Activated CD4-positive, alpha-beta T cell treated with anti-CD3 and anti-CD28 coated beads for 36 hours (primary cell): ENCODE data around the gene CEND1. TPM values are rescaled to one million over a fixed set of nuclear protein-coding genes. Genes with fewer than 3 reads are reported as not detected.

Experiments
- ATAC-seq: fragments of 200-7000 bp; cut with Tn5 transposase; one replicate; pipeline ENCODE4 v1.10.0; 2021; ENCODE audit warnings: mild to moderate bottlenecking, moderate library complexity
- CTCF ChIA-PET: fragments of 350-600 bp; sonication (Branson Sonifier 250); formaldehyde crosslinking; loops from one replicate; lab custom pipeline; 2021; ENCODE audit warnings: antibody characterized with exemption; lab: Charles Lee
- POLR2A ChIA-PET: fragments of 350-600 bp; sonication (Branson Sonifier 250); formaldehyde crosslinking; loops from one replicate; lab custom pipeline; 2021; ENCODE audit warnings: antibody characterized with exemption, inconsistent platforms; lab: Charles Lee
- DNase-seq: peaks from one replicate; pipeline ENCODE4 v3.0.0-alpha.2; 2020
- H3K27ac Mint-ChIP-seq: one replicate; pipeline ENCODE4 v1.8.0; 2021; ENCODE audit warnings: mixed read lengths
- H3K27me3 Mint-ChIP-seq: one replicate; pipeline ENCODE4 v1.8.0; 2021; ENCODE audit warnings: mixed read lengths
- H3K36me3 Mint-ChIP-seq: one replicate; pipeline ENCODE4 v1.8.0; 2021; ENCODE audit warnings: low read depth, mixed read lengths
- H3K4me1 Mint-ChIP-seq: one replicate; pipeline ENCODE4 v1.8.0; 2021; ENCODE audit warnings: mixed read lengths
- H3K4me3 Mint-ChIP-seq: one replicate; pipeline ENCODE4 v1.8.0; 2021; ENCODE audit warnings: mild to moderate bottlenecking, moderate library complexity, mixed read lengths
- H3K9me3 Mint-ChIP-seq: one replicate; pipeline ENCODE4 v1.8.0; 2021; ENCODE audit warnings: low read depth, mixed read lengths
- intact Hi-C, 2 experiments: fragments of 100-400 bp; cut with DNase I in 1 of 2; cut with micrococcal nuclease in 1 of 2; formaldehyde crosslinking; loops; one replicate each; pipeline versions ENCODE4 v1.14.2 to v1.15.1; 2022 to 2024; cut with DNase I, micrococcal nuclease
- total RNA-seq, 2 experiments: library from RNA; stranded (reverse); gene quantifications; one replicate each; pipeline ENCODE4 v1.2.3, GENCODE V29; 2021

CEND1 gene
- total RNA-seq, 2 experiments from 2014 or later: 0.50 to 1.1 TPM

DNA sequence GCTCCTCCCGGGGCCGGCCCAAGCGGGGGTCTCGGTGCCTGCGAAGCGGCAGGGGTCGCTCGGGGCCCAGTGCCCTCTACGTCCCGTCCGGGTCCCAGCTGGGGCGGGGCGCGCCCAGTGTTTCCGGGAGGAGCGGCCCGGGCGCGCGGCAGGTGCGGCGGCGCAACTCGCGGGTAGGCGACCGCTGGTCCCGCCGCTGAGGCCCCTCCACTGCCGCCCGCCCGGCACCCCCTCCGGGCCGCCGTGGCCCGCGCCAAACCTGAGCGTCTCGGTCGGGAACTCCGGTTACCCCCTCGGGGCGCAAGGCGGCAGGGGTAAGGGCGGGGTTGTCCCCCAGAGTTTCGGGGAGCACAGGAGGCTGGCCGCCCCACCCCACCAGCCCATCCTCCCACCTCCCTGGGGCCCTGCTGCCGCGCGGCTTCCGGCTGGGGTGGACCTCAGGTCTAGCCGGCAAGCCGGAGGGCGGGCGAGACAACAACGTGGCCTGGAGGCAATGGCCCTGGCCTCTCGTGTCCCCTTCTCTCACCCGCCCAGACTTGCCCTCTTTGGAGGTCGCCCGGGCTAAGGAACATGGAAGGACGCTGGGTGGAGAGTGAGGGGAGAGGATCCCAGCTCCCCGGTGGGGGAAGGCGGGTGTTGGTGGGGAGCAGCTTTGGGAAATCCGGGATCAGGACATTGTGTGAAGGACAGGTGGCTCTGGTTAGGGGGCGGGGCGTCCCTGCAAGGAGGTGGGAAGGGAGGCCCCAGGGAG, 37.4 kb upstream of the CEND1 start:
- Mint-ChIP-seq H3K4me3 (peak overlapping the region; percentile 21), H3K9me3 (no peaks in the 10 kb centered on the region), H3K27me3 (peaks cover 34% of the 10 kb centered on the region), H3K36me3 (peaks cover 10% of the 10 kb centered on the region), H3K27ac (no peak overlapping the region), H3K4me1 (peaks cover 30% of the 10 kb centered on the region)
- DNase-seq (no peak), ATAC-seq (peak; percentile 5)
- ChIA-PET CTCF (no interaction called here), POLR2A (interaction anchor here (0.7 kb wide), 1 partner anchor 8 kb away, joined by 3 read pairs; no protein-coding TSS in a partner anchor)
- intact Hi-C loops: no loop called here

DNA sequence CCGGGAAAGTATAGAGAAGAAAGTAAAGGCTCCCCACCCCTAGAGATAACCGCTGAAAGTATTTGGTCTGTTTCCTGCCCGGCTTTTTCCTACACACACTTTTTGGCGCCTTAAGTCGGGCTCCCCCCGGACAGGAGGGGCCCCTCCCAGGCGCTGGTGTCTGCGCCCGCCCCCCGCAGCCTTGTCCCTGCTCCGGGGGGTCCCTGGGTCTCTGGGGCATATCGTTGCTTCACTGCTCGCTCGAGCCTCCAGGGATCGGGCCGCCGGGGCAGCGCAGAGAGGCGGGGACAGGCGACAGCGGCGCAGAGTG, 36.9 kb upstream of the CEND1 start:
- CTCF ChIA-PET: no interaction called here
- DNase-seq: no peak
- peaks cover 10% of the 10 kb centered on the region for H3K36me3 Mint-ChIP-seq

DNA sequence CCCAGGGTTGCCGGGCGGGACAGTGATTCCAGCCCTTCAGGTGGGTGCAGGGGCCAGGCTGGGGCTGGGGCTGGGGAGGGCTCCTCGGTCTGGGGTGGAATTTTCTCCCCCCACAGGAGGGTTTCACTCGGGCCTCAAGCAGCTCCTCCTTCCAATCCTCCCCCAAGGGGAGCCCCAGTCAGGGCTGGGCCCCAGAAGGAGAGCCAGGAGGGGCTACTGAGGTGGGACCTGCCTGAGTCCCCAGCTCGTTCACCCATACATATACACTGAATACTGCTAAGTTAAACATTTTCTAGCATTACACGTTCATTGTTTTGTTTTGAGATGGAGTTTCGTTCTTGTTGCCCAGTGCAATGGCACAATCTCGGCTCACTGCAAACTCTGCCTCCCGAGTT, 36.3 kb upstream of the CEND1 start:
- POLR2A ChIA-PET: no interaction called here
- Mint-ChIP-seq H3K4me3 (peak overlapping the region; percentile 55), H3K36me3 (peaks cover 10% of the 10 kb centered on the region), H3K4me1 (peaks cover 24% of the 10 kb centered on the region), H3K27ac (no peak overlapping the region), H3K27me3 (peaks cover 27% of the 10 kb centered on the region), H3K9me3 (no peaks in the 10 kb centered on the region)
- CTCF ChIA-PET: no interaction called here
- intact Hi-C loops: no loop called here
- no peak for ATAC-seq
- no peak for DNase-seq

More for the DNA sequence above, 36.9 kb upstream of the CEND1 start:
- intact Hi-C loops: no loop called here
- peak; percentile 4 for ATAC-seq
- no peak overlapping the region for H3K27ac Mint-ChIP-seq
- H3K27me3 Mint-ChIP-seq: peaks cover 33% of the 10 kb centered on the region
- H3K4me3 Mint-ChIP-seq: peak overlapping the region; percentile 55
- no peaks in the 10 kb centered on the region for H3K9me3 Mint-ChIP-seq
- peaks cover 28% of the 10 kb centered on the region for H3K4me1 Mint-ChIP-seq
- POLR2A ChIA-PET: no interaction called here

DNA sequence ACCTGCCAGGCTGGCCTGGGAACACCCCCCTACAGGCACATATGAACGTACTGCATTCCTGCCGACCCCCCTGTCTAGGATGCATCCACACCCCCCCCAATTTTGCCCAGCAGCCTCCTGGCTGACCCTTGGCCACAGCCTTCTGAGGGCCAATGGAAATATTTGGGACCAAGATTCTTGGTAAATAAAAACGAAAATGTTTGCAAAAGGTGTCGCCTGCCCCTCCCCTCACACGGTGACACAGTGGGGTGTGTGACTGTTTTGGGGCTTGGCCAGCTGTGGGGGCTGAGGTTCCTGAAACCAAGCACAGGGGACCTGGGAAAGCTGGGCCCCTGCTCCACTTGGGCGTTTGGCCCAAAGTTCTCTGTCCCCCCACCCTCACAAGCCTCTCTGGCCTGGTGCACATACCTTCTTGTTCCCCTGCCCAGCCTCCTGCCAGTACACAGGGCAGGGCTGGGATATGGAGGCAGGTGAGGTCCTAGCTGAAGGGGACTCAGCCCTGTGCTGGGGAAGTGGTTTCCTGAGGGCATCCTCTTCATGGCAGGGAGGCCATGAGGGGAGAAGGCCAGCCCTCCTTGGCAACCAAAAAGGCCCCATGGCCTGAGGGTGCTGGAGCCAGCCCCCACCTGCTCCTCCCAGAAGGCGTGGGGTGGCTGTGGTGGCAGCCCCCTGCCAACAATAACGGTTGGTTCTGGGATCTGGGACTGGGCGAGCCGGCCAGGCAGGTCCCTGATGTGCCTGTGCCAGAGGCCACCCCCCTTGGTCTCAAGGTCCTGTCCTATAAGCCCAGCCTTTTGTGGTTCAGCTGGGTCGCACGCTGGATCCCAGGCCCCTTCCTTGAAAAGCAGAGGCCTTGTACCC, 35.7 kb upstream of the CEND1 start:
- ChIA-PET CTCF (interaction anchor here (0.9 kb wide), 1 partner anchor 18 kb away, joined by 3 read pairs; the partner anchor contains the start of gene TSPAN4), POLR2A (no interaction called here)
- intact Hi-C loops: no loop called here
- Mint-ChIP-seq H3K27me3 (peaks cover 24% of the 10 kb centered on the region), H3K4me1 (peaks cover 26% of the 10 kb centered on the region), H3K27ac (no peak overlapping the region), H3K9me3 (no peaks in the 10 kb centered on the region), H3K4me3 (no peak overlapping the region), H3K36me3 (peaks cover 10% of the 10 kb centered on the region)
- no peak for DNase-seq
- no peak for ATAC-seq

DNA sequence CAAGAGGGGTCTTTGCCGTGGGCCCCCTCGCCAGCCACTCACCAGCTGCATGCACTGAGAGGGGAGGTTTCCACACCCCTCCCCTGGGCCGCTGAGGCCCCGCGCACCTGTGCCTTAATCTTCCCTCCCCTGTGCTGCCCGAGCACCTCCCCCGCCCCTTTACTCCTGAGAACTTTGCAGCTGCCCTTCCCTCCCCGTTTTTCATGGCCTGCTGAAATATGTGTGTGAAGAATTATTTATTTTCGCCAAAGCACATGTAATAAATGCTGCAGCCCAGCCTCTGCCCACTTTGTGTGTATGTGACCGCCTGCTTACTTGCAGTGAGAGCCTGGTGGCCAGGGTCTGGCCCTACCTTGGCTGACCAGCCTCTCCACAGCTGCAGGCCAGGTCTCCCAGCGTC, 35.1 kb upstream of the CEND1 start:
- no peaks in the 10 kb centered on the region for H3K9me3 Mint-ChIP-seq
- DNase-seq (no peak), ATAC-seq (no peak)
- H3K4me3 Mint-ChIP-seq: no peak overlapping the region
- no peak overlapping the region for H3K27ac Mint-ChIP-seq
- H3K27me3 Mint-ChIP-seq: peaks cover 22% of the 10 kb centered on the region
- intact Hi-C loops: no loop called here
- CTCF ChIA-PET: interaction anchor here (0.9 kb wide), 1 partner anchor 18 kb away, joined by 3 read pairs; the partner anchor contains the start of gene TSPAN4
- POLR2A ChIA-PET: no interaction called here
- H3K4me1 Mint-ChIP-seq: peaks cover 28% of the 10 kb centered on the region
- peaks cover 10% of the 10 kb centered on the region for H3K36me3 Mint-ChIP-seq

DNA sequence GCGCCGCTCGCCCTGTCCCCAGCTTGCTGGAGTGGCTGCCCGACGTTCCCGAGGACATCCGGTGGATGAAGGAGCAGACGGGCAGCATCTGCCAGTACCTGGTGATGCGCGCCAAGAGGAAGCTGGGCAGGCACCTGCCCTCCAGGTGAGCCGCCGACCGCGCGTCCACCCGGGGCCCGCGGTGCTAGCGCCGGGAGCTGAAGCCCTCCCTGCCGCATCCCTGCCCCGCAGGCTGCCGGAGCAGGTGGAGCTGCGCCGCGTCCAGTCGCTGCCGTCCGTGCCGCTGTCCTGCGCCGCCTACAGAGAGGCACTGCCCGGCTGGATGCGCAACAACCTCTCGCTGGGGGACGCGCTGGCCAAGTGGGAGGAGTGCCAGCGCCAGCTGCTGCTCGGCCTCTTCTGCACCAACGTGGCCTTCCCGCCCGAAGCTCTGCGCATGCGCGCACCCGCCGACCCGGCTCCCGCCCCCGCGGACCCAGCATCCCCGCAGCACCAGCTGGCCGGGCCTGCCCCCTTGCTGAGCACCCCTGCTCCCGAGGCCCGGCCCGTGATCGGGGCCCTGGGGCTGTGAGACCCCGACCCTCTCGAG, 34.5 kb upstream of the CEND1 start:
- ChIA-PET POLR2A (no interaction called here), CTCF (interaction anchor here (0.7 kb wide), 1 partner anchor 81 kb away, joined by 3 read pairs; no protein-coding TSS in a partner anchor)
- peaks cover 19% of the 10 kb centered on the region for H3K27me3 Mint-ChIP-seq
- no peak for DNase-seq
- H3K27ac Mint-ChIP-seq: no peak overlapping the region
- peaks cover 10% of the 10 kb centered on the region for H3K36me3 Mint-ChIP-seq
- peaks cover 26% of the 10 kb centered on the region for H3K4me1 Mint-ChIP-seq
- ATAC-seq: no peak
- H3K4me3 Mint-ChIP-seq: no peak overlapping the region
- H3K9me3 Mint-ChIP-seq: no peaks in the 10 kb centered on the region
- intact Hi-C loops: no loop called here

DNA sequence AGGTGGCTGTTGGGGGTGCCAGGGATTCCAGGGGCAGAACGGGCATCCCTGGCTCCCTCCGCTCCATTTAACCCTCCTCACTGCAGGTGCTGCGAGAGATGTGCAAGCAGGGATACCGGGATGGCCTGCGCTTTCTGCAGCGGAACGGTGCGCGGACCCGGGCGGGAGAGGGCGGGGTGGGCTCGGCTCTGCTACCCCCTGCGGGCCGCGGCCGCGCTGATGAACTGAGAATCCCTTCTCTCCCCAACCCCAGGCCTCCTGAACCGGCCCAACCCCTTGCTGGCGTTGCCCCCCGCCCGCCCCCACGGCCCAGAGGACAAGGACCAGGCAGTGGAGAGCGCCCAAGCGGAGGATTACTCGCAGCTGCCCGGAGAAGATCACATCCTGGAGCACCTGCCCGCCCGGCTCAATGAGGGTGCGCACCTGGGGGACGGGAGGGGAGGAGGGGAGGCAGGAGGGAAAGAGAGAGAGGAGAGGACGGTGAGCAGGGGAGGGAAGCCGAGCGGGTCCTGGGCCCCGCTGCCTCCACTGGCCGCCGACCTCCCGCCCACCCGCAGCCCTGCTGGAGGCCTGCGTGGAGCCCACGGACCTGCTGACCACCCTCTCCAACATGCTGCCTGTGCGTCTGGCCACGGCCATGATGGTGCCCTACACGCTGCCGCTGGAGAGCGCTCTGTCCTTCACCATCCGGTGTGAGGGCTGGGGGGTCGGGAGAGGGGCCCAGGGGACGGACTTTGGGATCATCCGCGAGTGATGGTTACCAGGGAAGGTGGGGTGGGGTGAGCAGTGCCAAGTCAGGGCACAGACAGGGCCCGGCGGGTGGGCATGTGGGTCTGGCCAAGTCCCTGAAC, 33.8 kb upstream of the CEND1 start:
- H3K27me3 Mint-ChIP-seq: peaks cover 13% of the 10 kb centered on the region
- ATAC-seq: no peak
- H3K36me3 Mint-ChIP-seq: peaks cover 10% of the 10 kb centered on the region
- no peak for DNase-seq
- H3K27ac Mint-ChIP-seq: no peak overlapping the region
- H3K4me1 Mint-ChIP-seq: peaks cover 22% of the 10 kb centered on the region
- H3K9me3 Mint-ChIP-seq: no peaks in the 10 kb centered on the region
- ChIA-PET POLR2A (no interaction called here), CTCF (interaction anchor here (0.7 kb wide), 1 partner anchor 80 kb away, joined by 3 read pairs; no protein-coding TSS in a partner anchor)
- no peak overlapping the region for H3K4me3 Mint-ChIP-seq
- intact Hi-C loops: no loop called here

DNA sequence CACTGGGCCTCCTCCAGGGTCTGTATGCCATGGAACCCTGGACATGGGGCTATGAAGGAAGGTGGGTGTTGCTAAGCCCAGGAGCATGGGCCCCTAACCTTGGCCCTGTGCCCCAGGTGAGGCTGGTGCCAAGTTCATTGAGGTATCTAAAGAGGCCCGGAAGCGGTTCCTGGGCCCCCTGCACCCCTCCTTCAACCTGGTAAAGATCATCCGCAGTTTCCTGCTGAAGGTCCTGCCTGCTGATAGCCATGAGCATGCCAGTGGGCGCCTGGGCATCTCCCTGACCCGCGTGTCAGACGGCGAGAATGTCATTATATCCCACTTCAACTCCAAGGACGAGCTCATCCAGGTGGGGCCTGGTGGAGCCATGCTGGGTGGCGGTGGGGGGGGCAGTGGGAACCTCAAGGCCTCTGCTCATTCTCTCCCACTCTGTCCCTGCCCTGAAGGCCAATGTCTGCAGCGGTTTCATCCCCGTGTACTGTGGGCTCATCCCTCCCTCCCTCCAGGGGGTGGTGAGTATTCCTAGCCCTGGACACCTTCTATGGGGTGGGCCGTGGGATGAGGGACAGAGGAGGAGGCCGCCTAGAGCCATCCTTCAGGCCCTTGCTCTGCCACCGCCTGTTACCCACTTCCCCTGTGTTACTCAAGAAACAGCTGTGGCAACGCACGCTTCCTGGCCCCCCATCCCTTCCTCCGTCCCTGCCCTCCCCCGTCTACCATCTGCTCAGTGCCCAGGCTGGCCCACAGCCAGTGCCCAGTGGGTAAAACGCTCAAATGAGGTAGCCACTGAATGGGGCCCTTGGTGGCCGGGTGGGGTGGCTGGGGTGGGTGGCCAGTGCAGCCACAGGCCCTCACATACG, 31.9 kb upstream of the CEND1 start:
- no peak overlapping the region for H3K27ac Mint-ChIP-seq

DNA sequence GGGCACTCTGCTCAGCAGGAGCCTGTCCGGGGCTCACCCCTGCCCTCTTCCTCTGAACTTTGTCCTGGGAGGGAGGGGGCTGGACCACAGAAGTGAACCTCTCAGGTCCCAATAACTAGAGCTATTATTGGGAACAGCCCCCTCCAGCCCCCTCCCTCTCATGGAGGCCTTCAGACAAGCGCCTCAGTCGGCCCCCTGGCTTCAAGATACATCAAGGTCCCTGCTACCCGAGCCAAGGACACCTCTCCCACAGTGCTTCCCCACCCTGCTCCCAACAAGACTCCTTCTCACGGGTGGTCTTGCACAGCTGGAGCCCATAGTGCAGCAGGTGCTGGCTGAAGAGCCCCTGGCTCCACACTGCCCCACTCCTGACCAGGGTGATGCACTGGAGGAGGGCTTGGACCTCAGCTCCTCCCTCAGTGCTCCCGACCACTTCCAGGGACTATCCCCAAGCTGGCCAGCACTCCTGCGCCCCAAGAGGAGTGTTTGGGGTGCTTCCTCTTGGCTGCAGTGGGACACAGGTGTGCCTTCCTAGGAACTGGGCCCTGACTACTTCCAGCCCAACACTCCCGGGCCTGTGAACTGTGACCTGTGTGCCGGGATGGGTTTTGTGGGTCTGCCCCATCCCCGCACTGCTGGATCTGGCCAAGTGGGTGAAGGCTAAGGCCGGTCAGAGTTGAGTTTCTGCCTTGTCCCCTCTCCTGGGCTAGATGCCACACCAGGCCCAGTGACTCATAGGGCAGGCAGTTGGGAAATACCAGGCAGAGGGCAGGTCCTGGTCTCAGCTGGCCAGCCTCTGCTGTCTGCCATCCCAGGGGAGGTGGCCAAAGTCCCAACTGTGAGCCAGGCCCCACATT, 31.0 kb upstream of the CEND1 start:
- H3K4me3 Mint-ChIP-seq: peak overlapping the region; percentile 72
- POLR2A ChIA-PET: interaction anchor here (0.6 to 2.7 kb wide), 5 partner anchors 9 to 313 kb away, joined by 3 to 24 read pairs (median 4); partner anchors contain the start of genes CD151, RPLP2 and TSPAN4
- H3K36me3 Mint-ChIP-seq: peaks cover 10% of the 10 kb centered on the region
- DNase-seq (no peak), ATAC-seq (no peak)
- no peaks in the 10 kb centered on the region for H3K9me3 Mint-ChIP-seq
- H3K27ac Mint-ChIP-seq: no peak overlapping the region
- no peaks in the 10 kb centered on the region for H3K27me3 Mint-ChIP-seq
- H3K4me1 Mint-ChIP-seq: peaks cover 11% of the 10 kb centered on the region
- CTCF ChIA-PET: interaction anchor here (1.1 kb wide), 1 partner anchor 12 kb away, joined by 3 read pairs; the partner anchor contains the start of gene RPLP2
- intact Hi-C loops: loop anchor here (1.0 kb wide), 4 partner anchors 9 to 315 kb away; partner anchors contain the start of genes GATD1 (in 1 of the 2) and RPLP2 (in 1 of the 2)

More for the DNA sequence above, 31.9 kb upstream of the CEND1 start:
- intact Hi-C loops: no loop called here
- ATAC-seq (no peak), DNase-seq (no peak)
- no peak overlapping the region for H3K4me3 Mint-ChIP-seq
- ChIA-PET CTCF (no interaction called here), POLR2A (interaction anchor here (0.7 kb wide), 1 partner anchor 8 kb away, joined by 3 read pairs; no protein-coding TSS in a partner anchor)
- peaks cover 16% of the 10 kb centered on the region for H3K4me1 Mint-ChIP-seq
- H3K27me3 Mint-ChIP-seq: peaks cover 2% of the 10 kb centered on the region
- no peaks in the 10 kb centered on the region for H3K9me3 Mint-ChIP-seq
- peaks cover 10% of the 10 kb centered on the region for H3K36me3 Mint-ChIP-seq
